Suprapubic skin (tissue), 3 donors: ENCODE measurements around the gene CACNA2D2.

ENCODE experiments used
- CTCF ChIP-seq, 2 donors: fragments of 200-600 bp in 1 of 2; fragments of 450-650 bp in 1 of 2; sonication (generic) in 1 of 2; IDR thresholded peaks; one replicate each; pipeline ENCODE4 v1.5.1; 2016 to 2019; ENCODE audit warnings: antibody characterized with exemption in 2 of 2, mild to moderate bottlenecking in 1 of 2, moderate library complexity in 1 of 2
- EP300 ChIP-seq: sonication (generic); formaldehyde crosslinking; IDR thresholded peaks from one replicate; pipeline ENCODE4 v1.6.1; 2017; ENCODE audit warnings: antibody characterized with exemption
- POLR2A ChIP-seq, 2 donors: fragments of 450-650 bp; IDR thresholded peaks; one replicate each; pipeline ENCODE4 v1.6.1; 2017; ENCODE audit warnings: antibody characterized with exemption in 2 of 2, mild to moderate bottlenecking in 2 of 2, moderate library complexity in 2 of 2

GRCh38 chr3:50445919-50446318 lies 57.5 kb downstream of the CACNA2D2 start:
- TF ChIP-seq CTCF (IDR thresholded peaks at IDR 0.05), result no peak
- TF ChIP-seq EP300, result no peak
- TF ChIP-seq POLR2A (IDR thresholded peaks at IDR 0.05), result no peak
